Thoracic aorta endothelial cell (primary cell): ENCODE measurements around the gene FRMD7. TPM values are rescaled to one million over a fixed set of nuclear protein-coding genes. Genes with fewer than 3 reads are reported as not detected.

Experiments used
- total RNA-seq: library from RNA; depleted of rRNA; stranded (reverse); fragments of >200 nt; gene quantifications from 2 replicates; pipeline ENCODE4 v1.2.3, GENCODE V29; 2012

FRMD7 gene, protein sequence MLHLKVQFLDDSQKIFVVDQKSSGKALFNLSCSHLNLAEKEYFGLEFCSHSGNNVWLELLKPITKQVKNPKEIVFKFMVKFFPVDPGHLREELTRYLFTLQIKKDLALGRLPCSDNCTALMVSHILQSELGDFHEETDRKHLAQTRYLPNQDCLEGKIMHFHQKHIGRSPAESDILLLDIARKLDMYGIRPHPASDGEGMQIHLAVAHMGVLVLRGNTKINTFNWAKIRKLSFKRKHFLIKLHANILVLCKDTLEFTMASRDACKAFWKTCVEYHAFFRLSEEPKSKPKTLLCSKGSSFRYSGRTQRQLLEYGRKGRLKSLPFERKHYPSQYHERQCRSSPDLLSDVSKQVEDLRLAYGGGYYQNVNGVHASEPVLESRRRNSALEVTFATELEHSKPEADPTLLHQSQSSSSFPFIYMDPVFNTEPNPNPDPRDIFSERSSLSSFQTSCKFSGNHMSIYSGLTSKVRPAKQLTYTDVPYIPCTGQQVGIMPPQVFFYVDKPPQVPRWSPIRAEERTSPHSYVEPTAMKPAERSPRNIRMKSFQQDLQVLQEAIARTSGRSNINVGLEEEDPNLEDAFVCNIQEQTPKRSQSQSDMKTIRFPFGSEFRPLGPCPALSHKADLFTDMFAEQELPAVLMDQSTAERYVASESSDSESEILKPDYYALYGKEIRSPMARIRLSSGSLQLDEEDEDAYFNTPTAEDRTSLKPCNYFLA
- not detected in 2 replicates for total RNA-seq

DNA sequence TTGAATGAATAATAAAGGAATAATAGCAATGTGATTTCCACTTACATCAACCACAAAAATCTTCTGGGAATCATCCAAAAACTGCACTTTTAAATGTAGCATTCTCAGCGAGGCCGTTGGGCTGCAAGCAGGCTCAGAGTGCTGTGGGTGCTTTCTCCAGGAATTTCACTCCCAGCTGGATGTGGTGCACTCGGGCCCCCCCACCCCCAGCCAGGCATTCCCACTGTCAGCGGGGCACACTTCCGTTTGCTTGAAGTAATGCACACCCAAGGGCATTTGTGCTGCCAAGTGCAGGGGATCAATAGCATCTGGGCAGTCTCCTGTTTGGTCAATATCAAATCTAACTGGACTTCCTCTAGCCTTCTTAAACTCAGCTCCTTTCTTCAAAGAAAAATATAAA, at the start of gene FRMD7:
FRMD7 (minus strand) TSS at position 278 of the 400 bp plus-strand sequence; CDS start at position 102, 176 bp downstream.

Other genes with a start within 250 kb of the FRMD7 start
- gene STK26, start 104.7 kb downstream of the FRMD7 start, total RNA-seq = 2.5 and 5.4 TPM in 2 replicates
- 35.1 and 50.8 TPM in 2 replicates for gene RAP2C, start 91.4 kb upstream of the FRMD7 start, total RNA-seq